Stomach (tissue), 4 donors: Measurements from ENCODE around the gene PPFIA1.

Experiments
- EP300 ChIP-seq: sonication (generic); formaldehyde crosslinking; IDR thresholded peaks from one replicate; pipeline ENCODE4 v1.6.1; 2017; ENCODE audit warnings: antibody characterized with exemption
- POLR2A ChIP-seq, 4 donors: fragments of 450-650 bp; IDR thresholded peaks; one replicate each; pipeline ENCODE4 v1.6.1; 2016; ENCODE audit warnings: antibody characterized with exemption in 4 of 4, control low read depth in 2 of 4, mild to moderate bottlenecking in 1 of 4, moderate library complexity in 1 of 4
- POLR2AphosphoS5 ChIP-seq, 3 donors: sonication (generic); formaldehyde crosslinking; IDR thresholded peaks; one replicate each; pipeline ENCODE4 v1.6.1; 2016; ENCODE audit warnings: antibody characterized with exemption in 3 of 3
- TF ChIP-seq, protein P1 (sequence below), 7 experiments: fragments of 450-650 bp in 4 of 7; fragments of 200-600 bp in 3 of 7; sonication (generic) in 3 of 7; IDR thresholded peaks; one replicate each; pipeline ENCODE4 v1.5.1; 2016 to 2019; ENCODE audit warnings: antibody characterized with exemption in 7 of 7, control low read depth in 2 of 7, mild to moderate bottlenecking in 1 of 7

DNA sequence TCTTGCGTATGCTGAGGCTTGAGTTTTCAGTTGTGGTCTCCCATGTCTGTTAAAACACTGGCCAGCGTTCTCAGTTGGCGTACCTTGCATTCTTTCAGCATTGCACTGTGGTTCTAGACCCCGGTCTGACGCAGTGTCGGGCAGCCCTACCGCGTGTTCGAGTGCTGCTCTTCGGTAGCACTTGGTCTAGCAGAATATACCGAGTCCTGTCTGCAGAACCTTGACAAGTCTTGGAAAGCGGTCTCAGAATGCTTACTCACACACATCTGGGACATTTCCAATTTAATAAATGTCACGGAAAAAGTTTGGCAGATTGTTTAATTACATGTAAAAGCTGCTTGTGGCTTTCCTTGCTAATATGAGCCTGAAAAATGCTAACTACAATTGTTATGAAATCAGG lies 32.6 kb downstream of the PPFIA1 start:
- TF ChIP-seq, protein P1, sequence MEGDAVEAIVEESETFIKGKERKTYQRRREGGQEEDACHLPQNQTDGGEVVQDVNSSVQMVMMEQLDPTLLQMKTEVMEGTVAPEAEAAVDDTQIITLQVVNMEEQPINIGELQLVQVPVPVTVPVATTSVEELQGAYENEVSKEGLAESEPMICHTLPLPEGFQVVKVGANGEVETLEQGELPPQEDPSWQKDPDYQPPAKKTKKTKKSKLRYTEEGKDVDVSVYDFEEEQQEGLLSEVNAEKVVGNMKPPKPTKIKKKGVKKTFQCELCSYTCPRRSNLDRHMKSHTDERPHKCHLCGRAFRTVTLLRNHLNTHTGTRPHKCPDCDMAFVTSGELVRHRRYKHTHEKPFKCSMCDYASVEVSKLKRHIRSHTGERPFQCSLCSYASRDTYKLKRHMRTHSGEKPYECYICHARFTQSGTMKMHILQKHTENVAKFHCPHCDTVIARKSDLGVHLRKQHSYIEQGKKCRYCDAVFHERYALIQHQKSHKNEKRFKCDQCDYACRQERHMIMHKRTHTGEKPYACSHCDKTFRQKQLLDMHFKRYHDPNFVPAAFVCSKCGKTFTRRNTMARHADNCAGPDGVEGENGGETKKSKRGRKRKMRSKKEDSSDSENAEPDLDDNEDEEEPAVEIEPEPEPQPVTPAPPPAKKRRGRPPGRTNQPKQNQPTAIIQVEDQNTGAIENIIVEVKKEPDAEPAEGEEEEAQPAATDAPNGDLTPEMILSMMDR (IDR thresholded peaks at IDR 0.05), result no peak
- TF ChIP-seq POLR2A (IDR thresholded peaks at IDR 0.05), result no peak
- no peak for TF ChIP-seq POLR2AphosphoS5 (IDR thresholded peaks at IDR 0.05)
- TF ChIP-seq EP300, result no peak
